ENCODE data around the gene FRMPD2. TPM values are rescaled to one million over a fixed set of nuclear protein-coding genes. Genes with fewer than 3 reads are reported as not detected.

Gene FRMPD2
- total RNA-seq, 1 experiment from 2014 or later, result not detected

GRCh38 chr10:48211777-48212176 lies 62.7 kb downstream of the FRMPD2 start:
- CTCF ChIA-PET, result interaction anchor here (0.6 kb wide), 1 partner anchor 715 kb away, joined by 3 read pairs; no protein-coding TSS in a partner anchor

GRCh38 chr10:48210966-48211365 lies 63.5 kb downstream of the FRMPD2 start:
- Histone ChIP-seq H3K4me1 (no peaks in the 10 kb centered on the region), H3K4me3 (ENCODE audit: low read depth, low read length) (no peak overlapping the region), H3K36me3 (ENCODE audit: control insufficient read depth, insufficient read depth, low read length) (no peaks in the 10 kb centered on the region), H3K27me3 (replicated peaks; ENCODE audit: control insufficient read depth, insufficient read depth, low read length) (peaks cover 2% of the 10 kb centered on the region; the same call in 1 of the 2 replicates), H3K9me3 (no peaks in the 10 kb centered on the region)
- Mint-ChIP-seq H3K36me3 (ENCODE audit: insufficient read depth, unreplicated experiment) (peaks cover 5% of the 10 kb centered on the region), H3K4me3 (ENCODE audit: unreplicated experiment) (no peak overlapping the region), H3K27ac (ENCODE audit: unreplicated experiment) (no peak overlapping the region), H3K4me1 (ENCODE audit: low read depth, unreplicated experiment) (peaks cover 9% of the 10 kb centered on the region), H3K27me3 (ENCODE audit: insufficient read depth, unreplicated experiment) (peaks cover 20% of the 10 kb centered on the region), H3K9me3 (ENCODE audit: unreplicated experiment) (no peaks in the 10 kb centered on the region)
- intact Hi-C loops (cut with micrococcal nuclease; ENCODE audit: unreplicated experiment), result no loop called here
- CTCF ChIA-PET, result interaction anchor here (0.6 kb wide), 1 partner anchor 28 kb away, joined by 3 read pairs; no protein-coding TSS in a partner anchor
- POLR2A ChIA-PET, result no interaction called here
- BruUV-seq (replicated peaks), result no TSS peak
- no peak for TF ChIP-seq CTCF (IDR thresholded peaks at IDR 0.05; ENCODE audit: insufficient read depth in 1 of 2, low read depth in 1 of 2, low read length in 1 of 2, severe bottlenecking in 1 of 2, unreplicated experiment in 1 of 2)
- no peak for DNase-seq

More at GRCh38 chr10:48211777-48212176, 62.7 kb downstream of the FRMPD2 start:
- H3K27me3 Mint-ChIP-seq (ENCODE audit: insufficient read depth, unreplicated experiment), result peaks cover 20% of the 10 kb centered on the region
- Histone ChIP-seq H3K4me3 (ENCODE audit: low read depth, low read length) (no peak overlapping the region), H3K4me1 (no peaks in the 10 kb centered on the region), H3K9me3 (no peaks in the 10 kb centered on the region), H3K27me3 (replicated peaks; ENCODE audit: control insufficient read depth, insufficient read depth, low read length) (peaks cover 2% of the 10 kb centered on the region; the same call in 1 of the 2 replicates), H3K36me3 (ENCODE audit: control insufficient read depth, insufficient read depth, low read length) (no peaks in the 10 kb centered on the region)
- H3K9me3 Mint-ChIP-seq (ENCODE audit: unreplicated experiment), result no peaks in the 10 kb centered on the region
- TF ChIP-seq CTCF (IDR thresholded peaks at IDR 0.05; ENCODE audit: insufficient read depth in 1 of 2, low read depth in 1 of 2, low read length in 1 of 2, severe bottlenecking in 1 of 2, unreplicated experiment in 1 of 2), result peak in 1 of 2 experiments; percentile 5
- intact Hi-C loops (cut with micrococcal nuclease; ENCODE audit: unreplicated experiment), result no loop called here
- H3K36me3 Mint-ChIP-seq (ENCODE audit: insufficient read depth, unreplicated experiment), result no peaks in the 10 kb centered on the region
- POLR2A ChIA-PET, result no interaction called here
- DNase-seq, result no peak
- no peak overlapping the region for H3K4me3 Mint-ChIP-seq (ENCODE audit: unreplicated experiment)
- BruUV-seq (replicated peaks), result no TSS peak
- H3K27ac Mint-ChIP-seq (ENCODE audit: unreplicated experiment), result no peak overlapping the region
- H3K4me1 Mint-ChIP-seq (ENCODE audit: low read depth, unreplicated experiment), result peaks cover 1% of the 10 kb centered on the region

GRCh38 chr10:48210391-48210790 lies 64.1 kb downstream of the FRMPD2 start:
- no peak for DNase-seq
- Mint-ChIP-seq H3K27ac (ENCODE audit: unreplicated experiment) (no peak overlapping the region), H3K4me1 (ENCODE audit: low read depth, unreplicated experiment) (peaks cover 10% of the 10 kb centered on the region), H3K9me3 (ENCODE audit: unreplicated experiment) (no peaks in the 10 kb centered on the region), H3K4me3 (ENCODE audit: unreplicated experiment) (no peak overlapping the region), H3K27me3 (ENCODE audit: insufficient read depth, unreplicated experiment) (peaks cover 20% of the 10 kb centered on the region), H3K36me3 (ENCODE audit: insufficient read depth, unreplicated experiment) (peaks cover 5% of the 10 kb centered on the region)
- Histone ChIP-seq H3K27me3 (replicated peaks; ENCODE audit: control insufficient read depth, insufficient read depth, low read length) (peaks cover 2% of the 10 kb centered on the region; the same call in 1 of the 2 replicates), H3K9me3 (no peaks in the 10 kb centered on the region), H3K4me1 (no peaks in the 10 kb centered on the region), H3K4me3 (ENCODE audit: low read depth, low read length) (no peak overlapping the region), H3K36me3 (ENCODE audit: control insufficient read depth, insufficient read depth, low read length) (no peaks in the 10 kb centered on the region)
- intact Hi-C loops (cut with micrococcal nuclease; ENCODE audit: unreplicated experiment), result no loop called here
- POLR2A ChIA-PET, result no interaction called here
- no TSS peak for BruUV-seq (replicated peaks)
- CTCF ChIA-PET, result no interaction called here
- no peak for TF ChIP-seq CTCF (IDR thresholded peaks at IDR 0.05; ENCODE audit: insufficient read depth in 1 of 2, low read depth in 1 of 2, low read length in 1 of 2, severe bottlenecking in 1 of 2, unreplicated experiment in 1 of 2)

Data from Caco-2 (cell line).